ENCODE measurements around the gene POLR2A.

POLR2A gene

GRCh38 chr17:7513850-7514419, 29.8 kb downstream of the POLR2A start:
- H3K27me3 Mint-ChIP-seq (ENCODE audit: low read depth, poor library complexity): no peaks in the 10 kb centered on the region
- peaks cover 36% of the 10 kb centered on the region for H3K36me3 Mint-ChIP-seq (ENCODE audit: low read depth)
- DNase-seq: no peak
- no peaks in the 10 kb centered on the region for H3K9me3 Mint-ChIP-seq
- TF ChIP-seq CTCF (IDR thresholded peaks at IDR 0.05): no peak
- H3K4me1 Mint-ChIP-seq: no peaks in the 10 kb centered on the region
- no peak overlapping the region for H3K27ac Mint-ChIP-seq
- no peak overlapping the region for H3K4me3 Mint-ChIP-seq

DNA sequence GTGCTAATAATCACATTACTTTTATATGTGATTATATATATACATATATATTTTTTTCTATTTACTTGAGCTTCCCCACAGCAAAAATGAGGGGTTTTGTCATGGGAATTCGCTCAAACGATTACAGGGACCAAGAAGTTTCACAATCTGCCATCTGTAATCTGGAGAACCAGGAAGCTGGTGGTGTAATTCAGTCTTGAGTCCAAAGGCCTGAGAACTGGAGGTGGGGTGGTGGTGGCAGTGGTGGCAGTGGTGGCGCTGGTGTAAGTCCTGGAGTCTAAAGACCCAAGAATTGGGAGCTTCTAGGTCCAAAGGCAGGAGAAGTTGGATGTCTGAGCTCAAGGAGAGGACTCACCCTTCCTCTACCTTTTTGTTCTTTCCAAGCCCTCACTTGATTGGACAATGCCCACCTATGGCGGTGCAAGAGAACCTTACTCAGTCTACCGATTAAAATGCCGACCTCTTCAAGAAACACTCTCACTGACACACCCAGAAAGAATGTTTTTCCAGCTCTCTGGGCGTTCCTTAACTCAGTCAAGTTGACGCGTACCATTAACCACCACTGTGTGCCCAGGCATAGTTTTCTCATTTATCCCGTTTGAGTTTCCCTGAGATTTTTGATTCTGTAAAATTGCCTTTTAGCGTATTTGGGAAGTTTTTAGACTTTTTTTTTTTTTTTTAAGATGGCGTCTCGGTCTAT, 31.9 kb downstream of the POLR2A start:
- Mint-ChIP-seq H3K9me3 (no peaks in the 10 kb centered on the region), H3K36me3 (ENCODE audit: low read depth) (peaks cover 21% of the 10 kb centered on the region), H3K27me3 (ENCODE audit: low read depth, poor library complexity) (peaks cover 2% of the 10 kb centered on the region), H3K4me3 (no peak overlapping the region), H3K4me1 (no peaks in the 10 kb centered on the region), H3K27ac (peak overlapping the region; percentile 94)
- no peak for TF ChIP-seq CTCF (IDR thresholded peaks at IDR 0.05)
- DNase-seq: no peak

GRCh38 chr17:7523033-7523432, 38.9 kb downstream of the POLR2A start:
- H3K36me3 Mint-ChIP-seq (ENCODE audit: low read depth): peaks cover 6% of the 10 kb centered on the region
- H3K27me3 Mint-ChIP-seq (ENCODE audit: low read depth, poor library complexity): peaks cover 16% of the 10 kb centered on the region
- H3K9me3 Mint-ChIP-seq: peaks cover 34% of the 10 kb centered on the region
- TF ChIP-seq CTCF (IDR thresholded peaks at IDR 0.05): peak; percentile 32
- H3K4me3 Mint-ChIP-seq: no peak overlapping the region
- no peaks in the 10 kb centered on the region for H3K4me1 Mint-ChIP-seq
- peak; percentile 19 for DNase-seq
- no peak overlapping the region for H3K27ac Mint-ChIP-seq

DNA sequence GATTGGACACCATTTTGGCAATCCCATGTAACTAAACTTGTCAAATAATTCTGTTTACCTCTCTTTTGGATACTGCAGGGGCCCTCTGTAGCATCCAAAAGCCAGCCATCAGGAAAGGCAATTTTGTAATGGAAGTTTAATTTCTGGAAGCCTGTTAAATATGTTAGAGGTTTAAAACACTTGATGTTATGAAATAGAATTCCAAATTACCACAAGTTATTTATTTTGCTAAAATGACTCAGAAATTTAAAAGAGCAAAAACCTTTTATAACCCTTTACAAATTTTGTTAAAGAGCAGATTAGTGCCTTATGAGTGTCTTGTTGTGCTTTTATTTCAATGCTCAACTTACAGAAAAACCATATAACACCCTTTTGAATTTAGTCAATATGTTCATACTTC, 44.7 kb downstream of the POLR2A start:
- Mint-ChIP-seq H3K4me3 (no peak overlapping the region), H3K4me1 (no peaks in the 10 kb centered on the region), H3K27me3 (ENCODE audit: low read depth, poor library complexity) (peaks cover 16% of the 10 kb centered on the region), H3K36me3 (ENCODE audit: low read depth) (peaks cover 11% of the 10 kb centered on the region), H3K27ac (no peak overlapping the region), H3K9me3 (peaks cover 50% of the 10 kb centered on the region)
- no peak for DNase-seq
- TF ChIP-seq CTCF (IDR thresholded peaks at IDR 0.05): no peak

DNA sequence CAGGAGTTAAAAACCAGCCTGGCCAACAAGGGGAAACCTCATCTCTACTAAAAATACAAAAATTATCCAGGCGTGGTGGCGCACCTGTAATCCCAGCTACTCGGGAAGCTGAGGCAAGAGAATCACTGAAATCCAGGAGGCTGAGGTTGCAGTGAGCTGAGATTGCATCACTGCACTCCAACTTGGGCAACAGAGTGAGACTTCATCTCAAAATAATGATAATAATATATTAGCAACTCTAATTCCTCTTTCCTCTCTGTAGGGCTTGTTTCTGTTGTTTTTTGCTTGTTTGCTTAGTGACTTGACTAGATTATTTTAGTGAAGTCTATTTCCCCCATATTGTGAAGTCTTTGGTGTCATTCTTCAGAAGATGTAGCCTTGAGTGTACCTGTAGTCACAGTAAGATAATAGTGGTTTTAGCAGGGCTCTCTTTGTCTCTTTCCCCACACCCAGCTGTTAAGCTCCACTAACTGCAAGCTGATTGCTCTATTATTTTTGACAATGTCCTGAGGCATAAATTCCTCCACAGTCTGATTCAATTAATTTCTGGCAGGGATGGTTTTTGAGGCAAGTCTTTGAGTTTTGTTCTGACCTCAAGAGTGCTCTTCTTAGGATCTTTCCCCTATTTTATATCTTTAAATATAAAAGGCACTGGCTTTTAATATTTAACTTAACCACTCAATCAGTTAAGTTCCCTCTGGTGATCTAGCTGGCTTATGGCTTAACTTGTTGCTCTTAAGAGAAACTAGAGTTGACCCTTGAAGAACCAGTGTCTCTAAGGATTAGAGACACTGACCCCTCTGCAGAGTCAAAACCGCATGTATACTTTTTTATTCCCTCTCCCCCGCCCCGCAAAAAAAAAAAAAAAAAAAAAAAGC, 46.1 kb downstream of the POLR2A start:
- Mint-ChIP-seq H3K9me3 (peaks cover 47% of the 10 kb centered on the region), H3K27me3 (ENCODE audit: low read depth, poor library complexity) (peaks cover 16% of the 10 kb centered on the region), H3K36me3 (ENCODE audit: low read depth) (peaks cover 11% of the 10 kb centered on the region), H3K4me3 (no peak overlapping the region), H3K4me1 (no peaks in the 10 kb centered on the region), H3K27ac (no peak overlapping the region)
- no peak for DNase-seq
- no peak for TF ChIP-seq CTCF (IDR thresholded peaks at IDR 0.05)

All from nephron progenitor cell (in vitro differentiated cells).